Kidney epithelial cell (primary cell): ENCODE results near the gene WDR45B. TPM values are rescaled to one million over a fixed set of nuclear protein-coding genes. Genes with fewer than 3 reads are reported as not detected.

ENCODE experiments used
- DNase-seq: peaks from one replicate; pipeline ENCODE4 v3.0.0-alpha.2; 2010; ENCODE audit warnings: low read depth
- H3K27me3 ChIP-seq: 2 replicates; pipeline ENCODE4 v1.6.0; 2011; ENCODE audit warnings: low read length; ENCODE audit not compliant: control insufficient read depth, insufficient read depth
- H3K36me3 ChIP-seq: 2 replicates; pipeline ENCODE4 v1.5.1; 2011; ENCODE audit warnings: low read length; ENCODE audit not compliant: control insufficient read depth, insufficient read depth
- H3K4me3 ChIP-seq: 2 replicates; pipeline ENCODE4 v1.5.1; 2011; ENCODE audit warnings: low read depth, mild to moderate bottlenecking, control low read depth, low read length
- CTCF ChIP-seq: IDR thresholded peaks from 2 replicates; pipeline ENCODE4 v1.5.1; 2011; ENCODE audit warnings: mild to moderate bottlenecking, moderate library complexity, low read length, control low read depth, inconsistent platforms; ENCODE audit not compliant: insufficient read depth, poor library complexity, severe bottlenecking
- total RNA-seq: library from RNA; depleted of rRNA; stranded (reverse); fragments of >200 nt; gene quantifications from 2 replicates; pipeline ENCODE4 v1.2.3, GENCODE V29; 2015

WDR45B gene
- total RNA-seq, 1 donor from 2014 or later: 102 TPM

- no peak for DNase-seq
- Histone ChIP-seq H3K36me3 (no peaks in the 10 kb centered on the region), H3K4me3 (no peak overlapping the region), H3K27me3 (no peaks in the 10 kb centered on the region)
- TF ChIP-seq CTCF: no peak
Measured at GRCh38 chr17:82679586-82680465, 31.6 kb upstream of the WDR45B start.

- Histone ChIP-seq H3K27me3 (no peaks in the 10 kb centered on the region), H3K36me3 (no peaks in the 10 kb centered on the region), H3K4me3 (no peak overlapping the region)
- no peak for TF ChIP-seq CTCF
- no peak for DNase-seq
Measured at GRCh38 chr17:82678265-82678891, 30.1 kb upstream of the WDR45B start.

GRCh38 chr17:82677353-82677925 lies 29.2 kb upstream of the WDR45B start:
- Histone ChIP-seq H3K4me3 (no peak overlapping the region), H3K36me3 (no peaks in the 10 kb centered on the region), H3K27me3 (no peaks in the 10 kb centered on the region)
- no peak for DNase-seq
- no peak for TF ChIP-seq CTCF

GRCh38 chr17:82675476-82676245 lies 27.4 kb upstream of the WDR45B start:
- Histone ChIP-seq H3K36me3 (no peaks in the 10 kb centered on the region), H3K27me3 (no peaks in the 10 kb centered on the region), H3K4me3 (no peak overlapping the region)
- TF ChIP-seq CTCF: no peak
- DNase-seq: no peak

- no peak for TF ChIP-seq CTCF
- H3K36me3 ChIP-seq: no peaks in the 10 kb centered on the region
- DNase-seq: no peak
- no peak overlapping the region for H3K4me3 ChIP-seq
- no peaks in the 10 kb centered on the region for H3K27me3 ChIP-seq
Measured at GRCh38 chr17:82674656-82675475, 26.6 kb upstream of the WDR45B start.
